Activated B cell treated with CpG ODN at 0.5 μM for 24 hours (primary cell): Measurements from ENCODE around the gene PSAT1. TPM values are rescaled to one million over a fixed set of nuclear protein-coding genes. Genes with fewer than 3 reads are reported as not detected.

Experiments used
- ATAC-seq: fragments of 200-7000 bp; cut with Tn5 transposase; one replicate; pipeline ENCODE4 v1.10.0; 2021; ENCODE audit warnings: low read depth, mild to moderate bottlenecking, moderate library complexity
- CTCF ChIA-PET: fragments of 350-600 bp; sonication (Branson Sonifier 250); formaldehyde crosslinking; loops from one replicate; lab custom pipeline; 2021; ENCODE audit warnings: antibody characterized with exemption; lab: Charles Lee
- POLR2A ChIA-PET: fragments of 350-600 bp; sonication (Branson Sonifier 250); formaldehyde crosslinking; loops from one replicate; lab custom pipeline; 2021; ENCODE audit warnings: antibody characterized with exemption; lab: Charles Lee
- DNase-seq: peaks from one replicate; pipeline ENCODE4 v3.0.0; 2022
- H3K27ac Mint-ChIP-seq: one replicate; pipeline ENCODE4 v1.8.0; 2020; ENCODE audit warnings: mixed read lengths
- H3K27me3 Mint-ChIP-seq: one replicate; pipeline ENCODE4 v1.8.0; 2021; ENCODE audit warnings: mixed read lengths
- H3K36me3 Mint-ChIP-seq: one replicate; pipeline ENCODE4 v1.8.0; 2021; ENCODE audit warnings: low read depth, mixed read lengths
- H3K4me1 Mint-ChIP-seq: one replicate; pipeline ENCODE4 v1.8.0; 2021; ENCODE audit warnings: mixed read lengths
- H3K4me3 Mint-ChIP-seq: one replicate; pipeline ENCODE4 v1.8.0; 2020; ENCODE audit warnings: mild to moderate bottlenecking, mixed read lengths
- H3K9me3 Mint-ChIP-seq: one replicate; pipeline ENCODE4 v1.8.0; 2020; ENCODE audit warnings: mixed read lengths
- CTCF ChIP-seq: fragments of 200-600 bp; IDR thresholded peaks from one replicate; pipeline ENCODE4 v1.8.0; 2022; ENCODE audit warnings: antibody characterized with exemption, mild to moderate bottlenecking
- intact Hi-C: fragments of 100-400 bp; cut with micrococcal nuclease; formaldehyde crosslinking; loops from one replicate; pipeline ENCODE4 v1.15.1; 2024
- total RNA-seq: library from RNA; stranded (reverse); gene quantifications from 2 replicates; pipeline ENCODE4 v1.2.3, GENCODE V29; 2022

Gene PSAT1
- total RNA-seq, 1 donor from 2014 or later = 59.4 TPM

GRCh38 chr9:78309066-78309465, 12.1 kb downstream of the PSAT1 start:
- intact Hi-C loops = no loop called here

GRCh38 chr9:78311075-78311474, 14.2 kb downstream of the PSAT1 start:
- DNase-seq (no peak), ATAC-seq (no peak)
- Mint-ChIP-seq H3K27ac (no peak overlapping the region), H3K4me3 (no peak overlapping the region), H3K9me3 (no peaks in the 10 kb centered on the region), H3K27me3 (no peaks in the 10 kb centered on the region), H3K4me1 (no peaks in the 10 kb centered on the region), H3K36me3 (peaks cover 56% of the 10 kb centered on the region)
- ChIA-PET POLR2A (no interaction called here), CTCF (no interaction called here)
- TF ChIP-seq CTCF = no peak
- intact Hi-C loops = no loop called here

More at GRCh38 chr9:78309066-78309465, 12.1 kb downstream of the PSAT1 start:
- peaks cover 67% of the 10 kb centered on the region for H3K36me3 Mint-ChIP-seq
- H3K9me3 Mint-ChIP-seq = no peaks in the 10 kb centered on the region
- TF ChIP-seq CTCF = no peak
- POLR2A ChIA-PET = no interaction called here
- H3K27ac Mint-ChIP-seq = no peak overlapping the region
- CTCF ChIA-PET = no interaction called here
- DNase-seq (no peak), ATAC-seq (no peak)
- no peak overlapping the region for H3K4me3 Mint-ChIP-seq
- H3K4me1 Mint-ChIP-seq = no peaks in the 10 kb centered on the region
- no peaks in the 10 kb centered on the region for H3K27me3 Mint-ChIP-seq

GRCh38 chr9:78311886-78312524, 15.1 kb downstream of the PSAT1 start:
- Mint-ChIP-seq H3K27me3 (no peaks in the 10 kb centered on the region), H3K4me1 (no peaks in the 10 kb centered on the region), H3K27ac (no peak overlapping the region), H3K4me3 (no peak overlapping the region), H3K36me3 (peaks cover 56% of the 10 kb centered on the region), H3K9me3 (no peaks in the 10 kb centered on the region)
- no peak for TF ChIP-seq CTCF
- POLR2A ChIA-PET = interaction anchor here (1.2 kb wide), 1 partner anchor 10 kb away, joined by 3 read pairs; no protein-coding TSS in a partner anchor
- ATAC-seq (no peak), DNase-seq (no peak)
- intact Hi-C loops = no loop called here
- CTCF ChIA-PET = interaction anchor here (1.7 kb wide), 1 partner anchor 58 kb away, joined by 4 read pairs; no protein-coding TSS in a partner anchor

- Mint-ChIP-seq H3K9me3 (no peaks in the 10 kb centered on the region), H3K36me3 (peaks cover 59% of the 10 kb centered on the region), H3K27me3 (no peaks in the 10 kb centered on the region), H3K4me3 (no peak overlapping the region), H3K27ac (no peak overlapping the region), H3K4me1 (no peaks in the 10 kb centered on the region)
- POLR2A ChIA-PET = interaction anchor here (0.5 kb wide), 1 partner anchor 15 kb away, joined by 3 read pairs; no protein-coding TSS in a partner anchor
- intact Hi-C loops = no loop called here
- no peak for DNase-seq
- CTCF ChIA-PET = no interaction called here
- ATAC-seq = no peak
- TF ChIP-seq CTCF = no peak
These were observed 17.6 kb downstream of the PSAT1 start for GRCh38 chr9:78314550-78314949.

GRCh38 chr9:78314953-78315870, 18.3 kb downstream of the PSAT1 start:
- ATAC-seq = no peak
- Mint-ChIP-seq H3K9me3 (no peaks in the 10 kb centered on the region), H3K36me3 (peaks cover 59% of the 10 kb centered on the region), H3K27me3 (no peaks in the 10 kb centered on the region), H3K27ac (no peak overlapping the region), H3K4me3 (no peak overlapping the region), H3K4me1 (no peaks in the 10 kb centered on the region)
- ChIA-PET CTCF (no interaction called here), POLR2A (interaction anchor here (1.0 kb wide), 1 partner anchor 19 kb away, joined by 4 read pairs; the partner anchor contains the start of gene PSAT1)
- no peak for TF ChIP-seq CTCF
- DNase-seq = no peak
- intact Hi-C loops = no loop called here
